Fibroblast of lung (primary cell): Measurements from ENCODE around the gene CCZ1B.
"Not testable (repeated sequence)": the region's sequence is repeated elsewhere in the genome, so short reads cannot be mapped to it uniquely, and the experiment has no call there.

Experiments
- EZH2 ChIP-seq: IDR thresholded peaks from 2 replicates; pipeline ENCODE4 v1.5.1; 2012; ENCODE audit warnings: low read length, control low read depth, mild to moderate bottlenecking; ENCODE audit errors: missing control alignments
- TF ChIP-seq, protein P1 (sequence below), 2 donors: IDR thresholded peaks in 1 of 2; conservative IDR thresholded peaks in 1 of 2; 1 replicate in 1 of 2; 2 replicates in 1 of 2; pipeline ENCODE4 v1.5.1; 2011 to 2012; ENCODE audit warnings: low read length in 2 of 2, control low read depth in 1 of 2, inconsistent platforms in 1 of 2, low read depth in 1 of 2, mild to moderate bottlenecking in 1 of 2

GRCh38 chr7:6829616-6830015, 3.5 kb upstream of the CCZ1B start:
- not testable (repeated sequence) for TF ChIP-seq EZH2
- TF ChIP-seq, protein P1, sequence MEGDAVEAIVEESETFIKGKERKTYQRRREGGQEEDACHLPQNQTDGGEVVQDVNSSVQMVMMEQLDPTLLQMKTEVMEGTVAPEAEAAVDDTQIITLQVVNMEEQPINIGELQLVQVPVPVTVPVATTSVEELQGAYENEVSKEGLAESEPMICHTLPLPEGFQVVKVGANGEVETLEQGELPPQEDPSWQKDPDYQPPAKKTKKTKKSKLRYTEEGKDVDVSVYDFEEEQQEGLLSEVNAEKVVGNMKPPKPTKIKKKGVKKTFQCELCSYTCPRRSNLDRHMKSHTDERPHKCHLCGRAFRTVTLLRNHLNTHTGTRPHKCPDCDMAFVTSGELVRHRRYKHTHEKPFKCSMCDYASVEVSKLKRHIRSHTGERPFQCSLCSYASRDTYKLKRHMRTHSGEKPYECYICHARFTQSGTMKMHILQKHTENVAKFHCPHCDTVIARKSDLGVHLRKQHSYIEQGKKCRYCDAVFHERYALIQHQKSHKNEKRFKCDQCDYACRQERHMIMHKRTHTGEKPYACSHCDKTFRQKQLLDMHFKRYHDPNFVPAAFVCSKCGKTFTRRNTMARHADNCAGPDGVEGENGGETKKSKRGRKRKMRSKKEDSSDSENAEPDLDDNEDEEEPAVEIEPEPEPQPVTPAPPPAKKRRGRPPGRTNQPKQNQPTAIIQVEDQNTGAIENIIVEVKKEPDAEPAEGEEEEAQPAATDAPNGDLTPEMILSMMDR (conservative IDR thresholded peaks at IDR 0.05 in 1 of 2, IDR thresholded peaks at IDR 0.05 in 1 of 2; ENCODE audit: low read depth in 1 of 2, low read length in 2 of 2) = not testable (repeated sequence)
